ENCODE measurements around the gene ADAM10.

The ADAM10 gene

DNA sequence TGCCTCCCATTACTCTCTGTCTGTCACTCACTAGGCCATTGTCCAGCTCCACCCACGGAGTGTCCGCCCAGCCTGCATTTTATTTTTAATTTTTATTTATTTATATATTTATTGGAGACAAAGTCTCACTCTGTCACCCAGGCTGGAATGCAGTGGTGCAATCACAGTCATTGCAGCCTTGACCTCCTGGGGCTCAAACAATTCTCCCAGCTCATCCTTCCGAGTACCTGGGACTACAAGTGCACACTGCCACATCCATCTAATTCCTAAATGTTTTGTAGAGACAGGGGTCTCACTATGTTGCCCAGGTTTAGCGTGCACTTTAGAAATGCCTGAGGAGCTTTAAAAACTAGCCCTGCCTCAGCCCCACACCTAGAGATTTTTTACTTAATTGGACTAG is 176.2 kb downstream of the ADAM10 start:
- no peak for FAIRE-seq

DNA sequence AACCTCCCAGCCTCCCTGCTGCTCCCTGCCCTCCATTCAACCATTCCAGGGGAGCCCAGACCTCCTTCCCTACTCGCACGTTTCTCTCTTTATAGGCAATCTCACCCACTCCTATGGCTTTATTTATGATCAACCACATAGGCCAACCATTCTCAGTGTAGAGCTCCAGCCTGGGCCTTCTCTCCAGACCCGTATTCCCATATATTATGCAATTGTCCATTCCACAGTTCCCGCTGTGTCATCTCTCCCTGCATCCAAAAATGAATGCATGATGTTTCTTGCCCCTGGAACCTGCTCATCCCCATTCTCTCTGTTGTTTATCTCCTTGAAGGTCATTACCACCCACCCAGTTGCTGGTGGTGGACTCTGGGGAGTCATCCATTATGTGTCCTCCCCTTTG is 177.0 kb downstream of the ADAM10 start:
- no peak for FAIRE-seq

DNA sequence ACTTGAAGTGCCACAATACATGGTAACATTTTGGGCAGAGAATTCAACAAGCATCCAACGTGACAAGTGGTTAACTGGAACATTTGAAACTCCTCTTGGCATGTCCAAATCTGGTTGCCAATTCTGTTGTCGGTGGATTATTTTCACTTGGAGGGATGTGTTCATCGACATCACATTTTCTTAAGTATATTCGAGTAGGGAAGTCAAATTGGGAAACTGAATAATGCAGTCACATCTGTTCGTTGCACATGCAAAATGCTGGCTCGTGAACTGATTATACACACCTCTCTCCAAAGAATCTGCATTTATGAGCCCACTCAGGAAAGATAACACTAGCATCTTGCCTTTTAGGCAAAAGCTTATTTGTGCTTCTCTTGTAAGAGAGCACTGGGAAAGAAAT is 178.0 kb downstream of the ADAM10 start:
- no peak for FAIRE-seq

DNA sequence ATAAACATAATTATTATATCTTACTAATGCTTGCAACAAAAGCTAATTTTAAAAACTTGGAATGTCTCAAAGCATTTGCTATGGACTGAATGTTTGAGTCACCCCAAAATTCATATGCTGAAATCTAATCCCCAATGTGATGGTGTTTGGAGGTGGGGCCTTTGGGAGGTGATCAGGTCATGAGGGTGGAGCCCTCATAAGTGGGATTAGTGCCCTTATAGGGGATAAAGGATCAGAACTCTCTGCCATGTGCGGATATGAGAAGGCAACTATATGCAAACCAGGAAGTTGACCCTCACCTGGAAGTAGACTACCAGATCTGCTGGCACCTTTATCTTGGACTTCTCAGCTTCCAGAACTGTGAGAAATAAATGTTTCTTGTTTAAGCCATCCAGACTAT is 180.1 kb downstream of the ADAM10 start:
- FAIRE-seq, result no peak

DNA sequence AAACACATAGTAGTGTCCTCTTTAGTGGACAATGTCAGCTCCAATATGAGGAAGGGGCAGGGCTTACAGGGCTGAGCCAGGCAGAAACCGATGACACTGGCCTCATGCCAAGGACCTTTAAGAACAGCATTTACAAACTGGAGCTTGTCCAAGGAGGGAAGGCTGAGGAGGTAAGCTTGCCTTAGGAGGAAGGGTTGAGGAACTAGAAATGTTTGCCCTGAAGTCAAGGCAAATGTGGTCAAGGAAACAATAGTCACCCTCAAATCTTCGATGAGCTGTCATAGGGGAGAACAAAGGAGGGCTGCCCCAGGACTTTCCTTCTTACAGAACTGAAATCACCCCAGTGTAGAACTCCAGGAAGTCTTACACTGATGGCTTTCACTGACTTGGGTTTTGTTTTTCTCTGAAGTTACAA is 181.3 kb downstream of the ADAM10 start:
- FAIRE-seq, result no peak

DNA sequence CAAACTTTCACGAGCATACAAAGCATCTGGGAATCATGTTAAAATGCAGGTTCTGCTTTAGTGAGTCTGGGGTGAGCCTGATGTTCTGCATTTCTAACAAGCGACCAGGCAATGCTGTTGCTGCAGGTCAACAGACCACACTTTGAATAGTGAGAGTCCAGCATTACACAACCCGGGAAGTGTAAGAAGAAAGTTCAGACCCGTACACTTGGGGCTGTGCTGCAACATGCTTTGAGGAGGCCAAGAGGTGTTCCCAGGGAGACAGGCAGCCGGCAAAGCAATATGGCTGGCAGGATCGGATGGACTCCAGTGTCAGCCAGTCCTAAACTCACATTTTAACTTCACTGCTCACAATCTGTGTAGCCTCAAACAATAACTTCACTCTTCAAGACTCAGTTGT is 183.5 kb downstream of the ADAM10 start:
- no peak for FAIRE-seq

DNA sequence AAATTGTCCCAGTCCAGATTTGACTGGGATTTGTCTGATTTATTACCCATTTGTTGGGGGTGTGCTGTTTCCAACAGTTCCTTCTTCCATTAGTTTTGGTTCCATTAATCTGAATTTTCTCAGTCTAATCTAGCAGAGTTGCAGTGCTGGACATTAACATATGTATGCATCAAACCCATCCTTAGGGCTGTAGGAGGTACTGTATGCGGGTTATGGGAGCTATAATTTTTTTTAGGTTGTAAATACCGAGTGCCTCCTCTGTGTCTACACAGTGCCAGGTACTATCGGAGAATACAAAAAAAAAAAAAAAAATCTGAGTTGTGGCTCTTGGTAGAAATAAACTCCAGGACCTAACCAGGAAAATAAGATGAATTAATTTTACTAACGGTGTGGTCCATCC is 183.9 kb downstream of the ADAM10 start:
- FAIRE-seq, result no peak

DNA sequence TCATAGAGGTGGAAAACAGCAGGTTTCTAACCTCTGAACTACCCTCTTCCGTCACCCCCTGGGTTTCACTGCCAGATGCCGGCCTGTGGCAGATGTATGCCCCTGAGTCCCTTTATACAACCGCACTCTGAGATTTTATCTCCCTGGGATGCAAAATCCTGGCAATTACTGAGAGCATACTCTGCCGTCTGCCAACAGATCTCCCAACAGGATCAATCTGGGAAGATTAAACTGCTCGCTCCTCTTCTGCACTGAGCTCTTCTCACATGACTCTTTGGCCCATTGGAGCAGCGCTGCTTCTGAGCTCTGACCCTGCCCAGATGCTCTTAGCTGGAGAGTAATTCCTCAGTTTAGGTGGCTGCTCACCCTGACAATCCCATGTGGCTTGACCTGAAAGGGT is 184.5 kb downstream of the ADAM10 start:
- no peak for FAIRE-seq

DNA sequence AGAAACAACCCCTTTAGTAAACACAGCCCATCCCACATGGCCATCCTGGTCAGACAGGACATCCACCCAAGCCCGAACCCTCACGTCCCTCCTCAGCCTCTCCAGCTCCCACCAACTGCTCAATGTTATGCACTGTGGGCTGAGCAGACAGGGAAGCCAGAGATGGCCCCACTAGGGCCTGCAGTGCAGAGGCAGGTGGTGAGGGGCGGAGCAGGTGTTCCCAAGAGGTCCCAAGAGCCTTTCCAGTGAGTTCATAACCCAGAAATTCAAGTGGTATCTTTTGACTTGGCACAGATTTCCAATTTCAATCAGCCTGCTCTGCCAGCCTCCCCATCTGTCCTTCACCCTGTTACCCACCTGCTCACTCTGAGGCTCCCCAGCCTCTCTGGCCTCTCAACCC is 187.4 kb downstream of the ADAM10 start:
- no peak for FAIRE-seq

DNA sequence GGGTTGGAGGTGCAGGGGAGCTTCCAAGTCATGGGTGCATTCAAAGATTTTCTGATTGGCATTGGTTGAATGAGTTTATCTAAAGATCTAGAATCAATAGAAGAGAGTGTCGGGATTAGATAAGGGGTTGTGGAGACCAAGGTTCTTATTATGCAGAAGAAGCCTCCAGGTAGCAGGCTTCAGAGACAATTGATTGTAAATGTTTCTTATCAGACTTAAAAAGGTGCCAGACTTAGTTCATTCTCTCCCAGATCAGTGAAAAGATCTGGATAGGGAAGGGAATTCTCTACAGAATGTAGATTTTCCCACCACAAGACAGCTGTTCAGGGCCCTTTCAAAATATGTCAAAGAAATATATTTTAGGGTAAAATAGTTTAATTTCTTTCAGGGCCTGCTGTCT is 188.2 kb downstream of the ADAM10 start:
- no peak for FAIRE-seq

DNA sequence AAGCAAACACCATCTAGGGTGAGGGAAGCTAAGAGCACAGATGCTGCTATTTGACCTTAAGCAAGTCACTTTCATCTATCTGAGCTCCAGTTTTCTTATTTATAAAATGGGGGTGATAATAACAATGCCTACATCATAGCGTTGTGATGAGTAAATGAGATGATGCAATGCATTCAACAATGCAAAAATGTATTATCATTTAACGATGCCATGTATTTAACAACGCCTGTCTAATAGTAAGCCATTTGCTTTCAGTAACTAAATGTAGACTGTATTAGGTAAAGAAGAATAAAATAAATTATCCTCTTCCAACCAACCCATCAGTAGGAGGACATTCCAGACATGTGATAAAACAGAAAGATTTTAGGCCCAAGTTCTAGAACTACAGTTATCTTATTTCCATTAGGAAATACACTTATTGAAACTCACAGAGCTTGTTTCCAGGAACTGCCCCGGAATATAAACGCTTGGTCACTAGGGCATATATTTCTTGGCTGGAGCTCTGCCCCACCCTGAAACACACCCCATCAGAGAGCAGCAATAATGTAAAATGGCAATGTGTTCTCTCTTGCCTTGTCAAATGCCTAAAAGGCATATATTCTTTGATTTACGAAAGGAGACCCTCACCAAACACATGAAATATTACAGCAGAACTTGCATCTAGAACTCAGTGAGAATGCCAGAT is 189.5 kb downstream of the ADAM10 start:
- FAIRE-seq, result no peak

DNA sequence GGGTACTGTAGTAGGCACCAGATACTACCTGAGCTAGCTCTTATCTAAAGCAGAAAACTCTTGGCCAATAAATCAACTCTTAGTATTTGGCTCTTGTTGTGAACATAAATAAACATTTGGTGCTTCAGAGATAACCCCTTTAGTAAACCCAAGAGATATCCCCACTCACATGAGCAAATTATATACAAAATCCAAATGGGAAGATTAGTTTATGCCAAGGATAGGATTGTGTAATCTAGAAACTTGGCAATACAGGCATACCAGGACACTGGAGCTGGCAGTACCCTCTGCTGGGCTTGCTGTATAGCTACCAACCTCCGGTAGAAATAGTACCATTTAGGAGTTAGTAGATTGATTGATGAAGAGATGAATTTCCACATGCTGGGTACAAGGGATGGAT is 190.7 kb downstream of the ADAM10 start:
- no peak for FAIRE-seq

DNA sequence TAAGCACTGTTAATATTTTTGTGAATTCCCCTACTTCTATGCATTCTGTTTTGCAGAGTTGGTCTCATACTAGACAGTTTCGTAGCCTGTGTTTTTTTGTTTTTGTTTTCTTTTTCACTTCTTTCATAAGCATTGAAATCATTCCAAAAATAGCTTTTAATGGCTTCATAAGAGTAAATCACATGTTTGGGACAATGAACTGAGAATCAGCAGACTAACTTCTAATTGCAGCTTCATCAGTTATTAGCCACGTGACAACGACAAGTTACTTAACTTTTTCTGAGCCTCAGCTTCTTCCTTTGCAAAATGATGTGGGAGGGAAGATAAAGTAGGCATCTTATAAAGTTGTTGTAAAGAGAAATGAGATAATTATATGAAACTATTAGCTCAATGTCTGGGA is 193.0 kb downstream of the ADAM10 start:
- no peak for FAIRE-seq

DNA sequence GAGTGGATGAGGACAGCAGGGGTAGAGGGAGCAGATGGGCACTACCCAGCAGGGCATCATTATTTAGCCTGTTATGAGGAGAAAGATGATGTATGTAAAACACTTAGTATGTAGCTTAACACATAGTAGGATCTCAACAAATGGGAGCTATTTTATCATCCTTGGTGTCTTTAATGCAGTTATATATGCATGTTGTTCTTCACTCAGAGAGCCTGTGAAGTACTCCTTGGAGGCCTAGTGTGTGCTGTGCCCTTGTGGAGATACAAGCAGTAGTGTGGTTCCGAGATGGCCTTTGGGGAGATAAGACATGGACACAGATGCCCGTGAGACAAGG is 193.5 kb downstream of the ADAM10 start:
- no peak for FAIRE-seq

DNA sequence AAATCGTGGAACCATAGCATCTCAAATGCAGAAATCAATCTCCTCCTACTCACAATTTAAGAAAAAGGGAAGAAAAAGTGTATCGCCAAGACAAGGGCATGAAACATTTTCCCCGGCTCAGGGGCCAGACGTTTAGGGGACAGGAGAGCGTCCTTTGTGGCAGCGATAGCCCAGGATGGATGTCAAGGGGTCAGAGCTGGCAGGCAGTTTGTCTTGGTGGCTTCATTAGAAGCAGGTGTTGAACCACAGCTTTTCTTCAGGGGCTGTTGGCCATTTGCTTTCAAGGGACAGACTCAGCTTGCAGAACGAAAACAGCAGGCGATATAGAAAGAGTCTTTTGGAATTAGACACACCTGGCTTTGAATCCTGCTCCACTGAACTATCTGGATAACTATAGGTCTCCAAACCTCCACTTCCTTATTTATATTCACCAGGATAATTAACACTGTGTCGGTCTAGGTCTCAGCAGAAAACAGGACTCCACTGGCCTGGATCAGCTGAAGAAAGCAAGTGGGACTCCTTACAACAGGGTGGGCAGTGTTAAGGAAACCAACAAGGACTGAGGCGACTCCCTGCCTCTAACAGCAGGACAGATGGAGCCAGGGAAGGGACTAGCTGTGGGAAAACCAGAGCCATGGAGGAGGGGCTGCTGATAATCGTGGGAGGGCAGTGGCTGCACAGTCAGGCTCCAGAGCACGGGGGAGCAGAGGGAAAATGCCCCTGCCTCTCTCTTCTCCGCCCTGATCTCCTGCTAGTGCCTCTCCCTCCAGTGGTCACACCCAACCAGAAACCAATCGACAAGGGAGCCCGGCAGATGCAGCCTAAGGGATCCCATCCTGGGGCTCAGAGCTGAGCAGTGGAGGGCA is 194.1 kb downstream of the ADAM10 start:
- FAIRE-seq, result no peak

DNA sequence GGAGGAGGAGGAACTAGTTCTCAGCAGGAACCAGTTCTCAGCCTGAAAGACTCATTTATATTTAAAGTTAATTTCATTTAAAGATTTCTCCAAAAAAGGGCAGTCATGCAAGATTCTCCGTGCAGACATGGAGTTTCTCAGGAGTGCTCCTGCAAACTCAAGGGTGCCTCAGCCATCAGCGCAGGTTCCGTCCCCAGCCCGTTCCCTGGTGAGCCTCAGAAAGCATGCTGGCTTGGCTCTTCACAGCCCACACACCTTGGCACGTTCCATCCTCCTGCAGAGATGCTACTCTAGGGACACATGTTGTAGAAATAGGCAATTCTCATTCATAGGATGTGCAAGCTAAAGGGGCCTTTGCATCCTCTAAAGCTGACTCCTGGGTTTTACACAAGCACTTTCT is 194.7 kb downstream of the ADAM10 start:
- no peak for FAIRE-seq

DNA sequence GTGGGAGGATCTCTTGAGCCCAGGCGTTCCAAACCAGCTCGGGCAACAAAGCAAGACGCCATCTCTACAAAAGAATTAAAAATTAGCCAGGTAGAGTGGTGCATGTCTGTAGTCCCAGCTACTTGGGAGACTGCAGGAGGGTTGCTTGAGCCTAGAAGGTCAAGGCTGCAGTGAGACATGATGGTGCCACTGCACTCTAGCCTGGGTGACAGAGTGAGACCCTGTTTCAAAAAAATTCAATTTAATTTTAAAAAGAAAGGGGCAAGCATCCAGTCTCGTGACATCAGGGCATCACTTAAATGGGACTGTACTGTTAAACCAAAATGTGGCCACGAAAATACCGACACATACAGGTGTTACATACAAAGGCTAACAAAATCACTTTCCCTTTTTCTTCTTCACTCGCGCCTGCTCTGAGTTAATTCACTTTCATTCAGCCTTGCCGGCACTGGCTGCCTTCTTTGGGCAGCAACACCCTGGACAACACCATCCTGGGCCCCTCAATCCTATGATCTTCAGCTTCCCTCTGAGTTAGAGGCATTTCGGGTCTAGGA is 196.1 kb downstream of the ADAM10 start:
- FAIRE-seq, result no peak

DNA sequence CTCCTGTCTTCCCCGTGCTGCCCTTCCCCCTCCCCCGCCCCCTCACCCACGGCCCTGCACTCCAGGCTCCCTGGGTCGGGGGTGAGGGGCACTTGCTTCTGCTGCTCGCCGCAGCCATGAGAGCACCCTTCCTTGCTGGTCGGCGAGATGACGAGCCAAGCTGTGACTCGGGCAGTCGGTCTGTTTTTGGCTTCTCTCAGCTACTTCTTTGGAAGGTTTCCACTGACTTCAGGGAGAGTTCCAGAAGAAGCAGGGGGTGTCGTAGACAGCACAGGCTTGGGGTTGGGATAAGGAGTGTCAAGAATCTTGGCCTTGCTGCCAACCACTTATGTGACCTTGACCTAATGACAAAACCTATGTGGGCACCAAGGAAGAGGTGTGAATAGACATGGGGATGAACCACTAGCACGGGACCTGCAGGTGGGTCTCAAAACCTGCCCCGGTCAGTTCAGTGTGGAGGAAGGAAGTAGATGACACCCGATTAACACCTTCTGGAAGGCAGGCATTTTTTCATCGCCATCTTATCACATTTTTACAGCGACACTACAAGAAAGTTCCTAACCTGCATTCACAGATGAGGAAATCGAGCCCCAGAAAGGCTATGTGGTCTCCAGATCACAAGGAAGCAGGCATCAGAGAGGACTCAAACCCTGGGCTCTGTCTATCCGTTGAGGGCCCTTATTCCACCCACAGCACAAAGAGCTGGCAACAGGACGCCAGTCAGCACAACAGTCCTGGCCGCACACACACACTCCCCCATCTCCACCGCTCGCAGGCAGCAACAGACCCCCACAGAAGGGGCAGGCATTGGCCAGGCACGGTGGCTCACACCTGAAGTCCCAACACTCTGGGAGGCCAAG is 196.8 kb downstream of the ADAM10 start:
- FAIRE-seq, result no peak

DNA sequence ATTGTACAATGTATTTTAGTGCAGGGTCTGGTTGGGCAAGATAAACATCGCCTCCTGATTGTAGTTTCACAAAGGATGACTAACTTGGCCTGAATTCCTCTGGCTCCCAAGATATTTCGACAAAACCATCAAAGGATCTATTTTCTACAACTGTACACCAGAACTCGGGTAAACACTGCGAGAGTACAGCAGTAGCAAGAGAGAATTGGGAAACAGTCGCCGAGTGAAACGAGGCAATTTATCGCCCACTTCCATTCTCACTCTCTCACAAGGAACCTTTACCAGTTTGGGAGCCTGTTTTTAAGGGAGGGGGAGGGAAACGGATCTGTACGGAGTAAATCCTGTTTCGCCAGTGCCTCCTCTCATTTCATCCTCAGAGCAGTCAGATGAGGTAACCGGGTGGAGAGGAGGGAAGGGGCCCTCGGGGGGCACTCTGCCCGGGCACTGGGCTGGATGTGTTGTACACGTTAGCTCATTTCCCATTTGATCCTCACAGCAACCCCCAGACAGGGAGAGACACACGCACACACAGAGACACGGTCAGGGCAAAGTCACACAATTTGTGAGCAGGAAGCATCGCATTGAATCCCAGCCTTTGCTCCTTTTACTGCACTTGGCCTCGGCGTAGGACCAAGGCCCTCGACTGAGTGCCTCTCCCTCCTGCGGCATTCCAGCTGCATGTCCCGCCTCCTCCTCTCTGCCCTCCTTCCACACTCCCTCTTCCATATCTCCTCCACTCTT is 197.6 kb downstream of the ADAM10 start:
- FAIRE-seq, result no peak

DNA sequence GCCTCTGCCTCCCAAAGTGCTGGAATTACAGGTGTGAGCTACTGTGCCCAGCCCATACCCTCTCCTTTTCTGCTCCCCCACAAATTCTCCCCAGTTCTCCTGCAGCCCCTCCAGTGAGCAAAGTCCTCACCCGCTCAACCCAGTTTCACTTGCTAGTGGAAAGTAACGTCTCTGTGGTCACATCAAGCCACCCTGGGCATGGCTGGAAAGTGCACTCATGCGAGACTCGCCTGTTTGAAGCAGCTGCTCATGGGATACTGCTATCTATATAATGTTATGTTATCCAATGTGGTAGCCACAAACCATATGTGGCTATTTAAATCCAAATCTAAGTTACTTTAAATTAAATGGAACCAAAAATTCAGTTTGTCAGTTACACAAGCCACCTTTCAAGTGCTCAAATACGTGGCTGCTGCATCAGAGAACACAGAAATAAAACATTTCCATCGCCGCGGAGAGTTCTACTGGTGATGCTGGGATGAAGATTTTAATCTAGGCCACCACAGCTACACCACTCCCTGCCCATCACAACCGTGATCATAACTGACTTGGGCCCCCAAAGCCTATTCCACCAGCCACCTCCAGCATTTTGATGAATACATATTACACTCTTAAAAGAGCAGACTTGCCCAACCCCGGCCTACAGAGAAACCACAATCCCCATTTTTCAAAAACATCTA is 198.3 kb downstream of the ADAM10 start:
- FAIRE-seq, result no peak

DNA sequence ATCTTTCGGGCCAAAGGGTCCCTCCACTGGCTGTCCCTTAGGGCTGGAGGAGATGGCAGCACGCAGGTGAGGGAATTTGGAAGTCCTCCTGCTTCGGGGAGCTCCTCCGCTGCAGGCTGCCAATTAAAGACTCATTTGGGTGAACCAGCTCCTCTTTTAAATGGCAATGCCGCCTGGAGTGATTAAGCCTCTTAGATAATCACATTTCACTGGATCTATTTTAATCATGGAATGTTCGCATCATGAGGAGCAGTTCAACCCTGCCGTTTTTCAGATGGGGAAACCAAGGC is 199.8 kb downstream of the ADAM10 start:
- FAIRE-seq, result no peak
